Colonic mucosa (tissue), 4 donors: ENCODE measurements around the gene PCDHGA9. TPM values are rescaled to one million over a fixed set of nuclear protein-coding genes. Genes with fewer than 3 reads are reported as not detected.
"Not testable (repeated sequence)": the region's sequence is repeated elsewhere in the genome, so short reads cannot be mapped to it uniquely, and the experiment has no call there.

Experiments used
- DNase-seq: peaks from one replicate; pipeline ENCODE4 v3.0.0-alpha.2; 2020
- H3K27ac ChIP-seq: fragments of 200-600 bp; one replicate; pipeline ENCODE4 v1.8.0; 2021
- H3K27me3 ChIP-seq: fragments of 200-600 bp; one replicate; pipeline ENCODE4 v1.8.0; 2021
- H3K36me3 ChIP-seq: fragments of 200-600 bp; one replicate; pipeline ENCODE4 v1.8.0; 2021
- H3K4me1 ChIP-seq: fragments of 200-600 bp; one replicate; pipeline ENCODE4 v1.8.0; 2021; ENCODE audit warnings: mild to moderate bottlenecking
- H3K4me3 ChIP-seq: fragments of 200-600 bp; one replicate; pipeline ENCODE4 v1.8.0; 2021
- H3K9ac ChIP-seq, 2 donors: one replicate each; pipeline ENCODE4 v1.7.0; 2013; ENCODE audit warnings: control low read depth in 2 of 2, low read depth in 2 of 2, low read length in 2 of 2
- H3K9me3 ChIP-seq: fragments of 200-600 bp; one replicate; pipeline ENCODE4 v1.8.0; 2021
- intact Hi-C: fragments of 100-400 bp; cut with DNase I; formaldehyde crosslinking; loops from one replicate; pipeline ENCODE4 v1.14.1; 2022
- total RNA-seq, 2 donors: library from RNA; stranded (reverse); fragmentation: NEBNext Ultra II Directional in 1 of 2; extraction: Animal tissue kit (Norgen Biotek cat#: 25700) in 1 of 2; gene quantifications; one replicate each; pipeline ENCODE4 v1.2.1, GENCODE V29; 2021
- TF ChIP-seq, protein P1 (sequence below): fragments of 200-600 bp; IDR thresholded peaks from one replicate; pipeline ENCODE4 v1.8.0; 2022; ENCODE audit warnings: antibody characterized with exemption, mild to moderate bottlenecking
- donor health status: healthy.
- donor health status: DM: no; HTN: no; CAD: no.
- donor health status: DM: no; HTN: no; CAD: no.

The PCDHGA9 gene
- total RNA-seq, 2 donors from 2014 or later, result 1.1 to 2.2 TPM

DNA sequence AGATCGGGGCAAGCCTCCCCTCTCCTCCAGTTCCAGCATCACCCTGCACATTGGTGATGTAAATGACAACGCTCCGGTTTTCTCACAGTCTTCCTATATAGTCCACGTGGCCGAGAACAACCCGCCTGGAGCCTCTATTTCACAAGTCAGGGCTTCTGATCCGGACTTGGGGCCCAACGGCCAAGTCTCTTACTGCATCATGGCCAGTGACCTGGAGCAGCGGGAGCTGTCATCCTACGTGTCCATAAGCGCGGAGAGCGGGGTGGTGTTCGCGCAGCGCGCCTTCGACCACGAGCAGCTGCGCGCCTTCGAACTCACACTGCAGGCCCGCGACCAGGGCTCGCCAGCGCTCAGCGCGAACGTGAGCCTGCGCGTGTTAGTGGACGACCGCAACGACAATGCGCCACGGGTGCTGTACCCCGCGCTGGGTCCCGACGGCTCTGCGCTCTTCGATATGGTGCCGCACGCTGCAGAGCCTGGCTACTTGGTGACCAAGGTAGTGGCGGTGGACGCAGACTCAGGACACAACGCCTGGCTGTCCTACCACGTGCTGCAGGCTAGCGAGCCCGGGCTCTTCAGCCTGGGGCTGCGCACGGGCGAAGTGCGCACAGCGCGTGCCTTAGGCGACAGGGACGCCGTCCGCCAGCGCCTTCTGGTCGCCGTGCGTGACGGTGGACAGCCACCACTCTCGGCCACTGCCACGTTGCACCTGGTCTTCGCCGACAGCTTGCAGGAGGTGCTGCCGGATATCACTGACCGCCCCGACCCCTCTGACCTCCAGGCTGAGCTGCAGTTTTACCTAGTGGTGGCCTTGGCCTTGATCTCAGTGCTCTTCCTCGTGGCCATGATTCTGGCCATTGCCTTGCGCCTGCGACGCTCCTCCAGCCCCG lies 13.2 kb upstream of the PCDHGA9 start:
- Histone ChIP-seq H3K9ac (no peak overlapping the region), H3K9me3 (peaks cover 3% of the 10 kb centered on the region), H3K27ac (no peak overlapping the region), H3K36me3 (no peaks in the 10 kb centered on the region), H3K27me3 (no peaks in the 10 kb centered on the region), H3K4me1 (no peaks in the 10 kb centered on the region), H3K4me3 (no peak overlapping the region)
- intact Hi-C loops, result no loop called here
- DNase-seq, result no peak
- TF ChIP-seq, protein P1, sequence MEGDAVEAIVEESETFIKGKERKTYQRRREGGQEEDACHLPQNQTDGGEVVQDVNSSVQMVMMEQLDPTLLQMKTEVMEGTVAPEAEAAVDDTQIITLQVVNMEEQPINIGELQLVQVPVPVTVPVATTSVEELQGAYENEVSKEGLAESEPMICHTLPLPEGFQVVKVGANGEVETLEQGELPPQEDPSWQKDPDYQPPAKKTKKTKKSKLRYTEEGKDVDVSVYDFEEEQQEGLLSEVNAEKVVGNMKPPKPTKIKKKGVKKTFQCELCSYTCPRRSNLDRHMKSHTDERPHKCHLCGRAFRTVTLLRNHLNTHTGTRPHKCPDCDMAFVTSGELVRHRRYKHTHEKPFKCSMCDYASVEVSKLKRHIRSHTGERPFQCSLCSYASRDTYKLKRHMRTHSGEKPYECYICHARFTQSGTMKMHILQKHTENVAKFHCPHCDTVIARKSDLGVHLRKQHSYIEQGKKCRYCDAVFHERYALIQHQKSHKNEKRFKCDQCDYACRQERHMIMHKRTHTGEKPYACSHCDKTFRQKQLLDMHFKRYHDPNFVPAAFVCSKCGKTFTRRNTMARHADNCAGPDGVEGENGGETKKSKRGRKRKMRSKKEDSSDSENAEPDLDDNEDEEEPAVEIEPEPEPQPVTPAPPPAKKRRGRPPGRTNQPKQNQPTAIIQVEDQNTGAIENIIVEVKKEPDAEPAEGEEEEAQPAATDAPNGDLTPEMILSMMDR, result no peak

DNA sequence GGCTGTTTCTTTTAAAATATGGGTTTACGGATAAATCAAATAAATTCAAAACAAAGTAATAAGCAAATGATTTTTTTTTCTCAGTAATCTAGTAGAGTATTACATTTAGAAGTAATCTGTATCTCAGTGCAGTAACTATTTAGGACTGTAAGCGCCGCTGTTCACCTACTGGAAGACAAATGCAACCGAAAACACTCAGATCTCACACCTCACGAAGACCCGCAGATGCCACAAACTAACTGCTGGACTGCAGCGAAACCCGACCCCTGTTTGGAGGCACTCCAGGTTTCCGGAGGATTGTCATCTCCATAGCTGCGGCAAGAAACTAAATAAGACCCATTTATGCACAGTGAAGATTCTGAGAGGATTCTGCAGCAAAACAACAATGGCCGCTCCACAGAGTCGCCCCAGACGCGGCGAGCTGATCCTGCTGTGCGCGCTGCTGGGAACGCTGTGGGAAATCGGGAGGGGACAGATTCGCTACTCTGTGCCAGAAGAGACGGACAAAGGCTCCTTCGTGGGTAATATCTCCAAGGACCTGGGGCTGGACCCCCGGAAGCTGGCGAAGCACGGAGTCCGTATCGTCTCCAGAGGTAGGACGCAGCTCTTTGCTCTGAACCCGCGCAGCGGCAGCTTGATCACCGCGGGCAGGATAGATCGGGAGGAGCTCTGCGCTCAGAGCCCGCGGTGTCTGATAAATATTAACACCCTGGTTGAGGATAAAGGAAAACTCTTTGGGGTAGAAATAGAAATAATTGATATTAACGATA lies 10.0 kb upstream of the PCDHGA9 start, which contains the start of gene PCDHGA8:
PCDHGA8 (plus strand) TSS at position 205 of the 770 bp plus-strand sequence; CDS start at position 386, 181 bp downstream.
- DNase-seq, result no peak
- TF ChIP-seq, protein P1, result no peak

DNA sequence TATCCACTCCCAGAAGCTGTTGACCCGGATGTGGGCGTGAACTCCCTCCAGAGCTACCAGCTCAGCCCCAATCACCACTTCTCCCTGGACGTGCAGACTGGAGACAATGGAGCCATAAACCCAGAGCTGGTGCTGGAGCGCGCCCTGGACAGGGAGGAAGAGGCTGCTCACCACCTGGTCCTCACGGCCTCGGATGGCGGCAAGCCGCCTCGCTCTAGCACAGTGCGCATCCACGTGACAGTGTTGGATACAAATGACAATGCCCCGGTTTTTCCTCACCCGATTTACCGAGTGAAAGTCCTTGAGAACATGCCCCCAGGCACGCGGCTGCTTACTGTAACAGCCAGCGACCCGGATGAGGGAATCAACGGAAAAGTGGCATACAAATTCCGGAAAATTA lies 9.3 kb upstream of the PCDHGA9 start:
- H3K27ac ChIP-seq, result no peak overlapping the region
- intact Hi-C loops, result no loop called here
- H3K36me3 ChIP-seq, result no peaks in the 10 kb centered on the region
- no peak overlapping the region for H3K9ac ChIP-seq
- H3K4me3 ChIP-seq, result no peak overlapping the region
- TF ChIP-seq, protein P1, result no peak
- no peak for DNase-seq
- H3K4me1 ChIP-seq, result no peaks in the 10 kb centered on the region
- H3K27me3 ChIP-seq, result no peaks in the 10 kb centered on the region
- no peaks in the 10 kb centered on the region for H3K9me3 ChIP-seq

More for the DNA sequence above, 10.0 kb upstream of the PCDHGA9 start, which contains the start of gene PCDHGA8:
- no peaks in the 10 kb centered on the region for H3K4me1 ChIP-seq
- H3K36me3 ChIP-seq, result no peaks in the 10 kb centered on the region
- no peak within 1 kb of the TSS for H3K27ac ChIP-seq
- no peaks in the 10 kb centered on the region for H3K9me3 ChIP-seq
- no peak within 1 kb of the TSS for H3K4me3 ChIP-seq
- H3K27me3 ChIP-seq, result no peaks in the 10 kb centered on the region
- intact Hi-C loops, result no loop called here
- H3K9ac ChIP-seq, result no peak within 1 kb of the TSS

DNA sequence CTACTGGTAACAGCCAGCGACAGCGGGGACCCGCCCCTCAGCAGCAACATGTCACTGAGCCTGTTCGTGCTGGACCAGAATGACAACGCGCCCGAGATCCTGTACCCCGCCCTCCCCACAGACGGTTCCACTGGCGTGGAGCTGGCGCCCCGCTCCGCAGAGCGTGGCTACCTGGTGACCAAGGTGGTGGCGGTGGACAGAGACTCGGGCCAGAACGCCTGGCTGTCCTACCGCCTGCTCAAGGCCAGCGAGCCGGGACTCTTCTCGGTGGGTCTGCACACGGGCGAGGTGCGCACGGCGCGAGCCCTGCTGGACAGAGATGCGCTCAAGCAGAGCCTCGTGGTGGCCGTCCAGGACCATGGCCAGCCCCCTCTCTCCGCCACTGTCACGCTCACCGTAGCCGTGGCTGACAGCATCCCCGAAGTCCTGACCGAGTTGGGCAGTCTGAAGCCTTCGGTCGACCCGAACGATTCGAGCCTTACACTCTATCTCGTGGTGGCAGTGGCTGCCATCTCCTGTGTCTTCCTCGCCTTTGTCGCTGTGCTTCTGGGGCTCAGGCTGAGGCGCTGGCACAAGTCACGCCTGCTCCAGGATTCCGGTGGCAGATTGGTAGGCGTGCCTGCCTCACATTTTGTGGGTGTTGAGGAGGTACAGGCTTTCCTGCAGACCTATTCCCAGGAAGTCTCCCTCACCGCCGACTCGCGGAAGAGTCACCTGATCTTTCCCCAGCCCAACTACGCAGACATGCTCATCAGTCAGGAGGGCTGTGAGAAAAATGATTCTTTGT lies 8.0 kb upstream of the PCDHGA9 start:
- H3K9me3 ChIP-seq, H3K27ac ChIP-seq, H3K4me3 ChIP-seq, H3K27me3 ChIP-seq, H3K36me3 ChIP-seq, DNase-seq, intact Hi-C loops, H3K9ac ChIP-seq, H3K4me1 ChIP-seq: not testable (repeated sequence)

DNA sequence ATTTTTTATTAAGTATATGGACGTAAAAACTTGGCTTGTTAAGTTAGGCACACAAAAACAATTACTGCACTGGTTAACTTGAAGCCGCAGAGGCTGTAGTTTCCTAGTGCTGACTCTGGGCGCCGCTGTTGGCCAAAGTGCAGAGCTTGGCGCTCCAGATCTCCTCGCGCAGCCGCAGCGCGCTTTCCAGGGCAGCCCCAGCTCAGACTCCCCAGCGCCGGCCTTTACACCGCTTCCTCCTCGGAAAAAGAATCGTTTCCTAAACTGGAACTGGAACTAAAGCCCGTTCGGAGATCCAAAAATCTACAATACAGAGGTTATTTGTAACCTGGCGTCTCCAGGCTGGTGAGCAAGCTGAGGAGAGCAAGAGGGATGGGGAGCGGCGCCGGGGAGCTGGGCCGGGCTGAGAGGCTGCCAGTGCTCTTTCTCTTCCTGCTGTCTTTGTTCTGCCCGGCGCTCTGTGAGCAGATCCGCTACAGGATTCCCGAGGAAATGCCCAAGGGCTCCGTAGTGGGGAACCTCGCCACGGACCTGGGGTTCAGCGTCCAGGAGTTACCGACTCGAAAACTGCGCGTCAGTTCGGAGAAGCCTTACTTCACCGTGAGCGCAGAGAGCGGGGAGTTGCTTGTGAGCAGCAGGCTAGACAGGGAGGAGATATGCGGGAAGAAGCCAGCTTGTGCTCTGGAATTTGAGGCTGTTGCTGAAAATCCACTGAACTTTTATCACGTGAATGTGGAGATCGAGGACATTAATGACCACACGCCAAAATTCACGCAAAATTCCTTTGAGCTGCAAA lies 4.6 kb upstream of the PCDHGA9 start, which contains the start of gene PCDHGB5:
PCDHGB5 (plus strand) TSS at position 192 of the 796 bp plus-strand sequence; CDS start at position 373, 181 bp downstream.
- TF ChIP-seq, protein P1, result peak; percentile 52
- DNase-seq, result peak; percentile 40
- intact Hi-C loops, H3K4me1 ChIP-seq, H3K9ac ChIP-seq, H3K9me3 ChIP-seq, H3K36me3 ChIP-seq, H3K27me3 ChIP-seq, H3K27ac ChIP-seq, H3K4me3 ChIP-seq: not testable (repeated sequence)
